ENCODE data around the gene TRIM31.
"Not testable (repeated sequence)": the region's sequence is repeated elsewhere in the genome, so short reads cannot be mapped to it uniquely, and the experiment has no call there.

TRIM31 gene

DNA sequence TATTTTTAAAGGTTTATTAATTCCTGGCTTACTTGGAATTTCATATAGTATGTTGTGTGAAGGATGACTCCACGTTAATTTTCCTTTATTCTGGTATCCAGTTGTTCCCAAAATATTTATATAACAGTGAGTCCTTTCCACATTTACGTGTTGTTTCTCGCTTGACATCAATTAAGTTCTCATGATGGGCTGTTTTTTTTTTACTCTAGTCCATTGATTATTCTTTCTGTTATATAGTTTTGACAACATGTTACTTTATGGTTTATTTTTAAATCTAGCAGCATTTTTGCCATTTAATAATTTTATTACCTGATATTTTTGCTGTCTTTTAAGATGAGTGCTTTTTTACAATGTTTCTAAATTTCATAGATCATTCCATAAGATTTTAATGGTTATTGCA lies 29.8 kb upstream of the TRIM31 start:
- no peaks in the 10 kb centered on the region for H3K36me3 ChIP-seq (ENCODE audit: control insufficient read depth, insufficient read depth, low read length)
- H3K4me3 ChIP-seq (ENCODE audit: low read length), result no peak overlapping the region
- H3K27ac ChIP-seq (ENCODE audit: low read depth, low read length), result no peak overlapping the region
- H3K27me3 ChIP-seq (ENCODE audit: control insufficient read depth, insufficient read depth, low read length), result no peaks in the 10 kb centered on the region
- H3K9ac ChIP-seq (ENCODE audit: low read length), result no peak overlapping the region
- H3K4me1 ChIP-seq (ENCODE audit: control insufficient read depth, insufficient read depth, low read length), result no peaks in the 10 kb centered on the region

DNA sequence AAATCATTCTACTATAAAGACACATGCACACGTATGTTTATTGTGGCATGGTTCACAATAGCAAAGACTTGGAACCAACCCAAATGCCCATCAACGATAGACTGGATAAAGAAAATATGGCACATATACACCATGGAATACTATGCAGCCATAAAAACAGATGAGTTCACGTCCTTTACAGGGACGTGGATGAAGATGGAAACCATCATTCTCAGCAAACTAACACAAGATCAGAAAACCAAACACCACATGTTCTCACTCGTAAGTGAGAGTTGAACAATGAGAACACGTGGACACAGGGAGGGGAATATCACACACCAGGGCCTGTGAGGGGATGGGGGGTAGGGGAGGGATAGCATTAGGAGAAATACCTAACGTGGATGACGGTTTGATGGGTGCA lies 27.4 kb upstream of the TRIM31 start:
- H3K9ac ChIP-seq (ENCODE audit: low read length); H3K27ac ChIP-seq (ENCODE audit: low read depth, low read length); H3K4me1 ChIP-seq (ENCODE audit: control insufficient read depth, insufficient read depth, low read length); H3K36me3 ChIP-seq (ENCODE audit: control insufficient read depth, insufficient read depth, low read length); H3K4me3 ChIP-seq (ENCODE audit: low read length); H3K27me3 ChIP-seq (ENCODE audit: control insufficient read depth, insufficient read depth, low read length): not testable (repeated sequence)

DNA sequence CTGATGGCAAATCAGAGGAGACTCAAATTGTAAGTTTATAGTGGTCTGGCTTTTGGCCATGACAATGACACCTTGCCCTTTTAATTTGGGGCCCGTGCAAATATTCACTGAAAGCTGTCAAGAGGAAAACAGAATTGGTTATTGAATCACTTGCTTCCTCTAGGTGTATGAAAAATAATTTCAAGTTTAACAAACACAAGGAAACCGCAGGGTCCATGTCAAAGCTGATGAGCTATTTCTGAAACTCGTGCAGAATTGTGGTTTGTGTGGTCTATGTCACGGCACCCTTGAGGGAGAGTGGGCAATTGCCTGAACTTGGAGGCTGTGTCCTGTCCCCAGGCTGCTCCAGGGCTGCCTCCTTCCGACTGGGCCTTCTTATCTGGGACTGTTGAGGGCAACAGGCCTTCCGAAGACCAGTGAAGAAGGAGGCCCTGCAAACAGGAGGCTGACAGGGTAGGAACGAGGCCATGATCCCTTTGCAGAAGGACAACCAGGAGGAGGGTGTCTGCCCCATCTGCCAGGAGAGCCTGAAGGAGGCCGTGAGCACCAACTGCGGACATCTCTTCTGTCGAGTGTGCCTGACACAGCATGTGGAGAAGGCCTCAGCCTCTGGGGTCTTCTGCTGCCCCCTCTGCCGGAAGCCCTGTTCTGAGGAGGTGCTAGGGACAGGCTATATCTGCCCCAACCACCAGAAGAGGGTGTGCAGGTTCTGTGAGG lies 23.8 kb upstream of the TRIM31 start:
- peaks cover 10% of the 10 kb centered on the region for H3K27me3 ChIP-seq (ENCODE audit: control insufficient read depth, insufficient read depth, low read length)
- no peak overlapping the region for H3K27ac ChIP-seq (ENCODE audit: low read depth, low read length)
- H3K9ac ChIP-seq (ENCODE audit: low read length), result no peak overlapping the region

DNA sequence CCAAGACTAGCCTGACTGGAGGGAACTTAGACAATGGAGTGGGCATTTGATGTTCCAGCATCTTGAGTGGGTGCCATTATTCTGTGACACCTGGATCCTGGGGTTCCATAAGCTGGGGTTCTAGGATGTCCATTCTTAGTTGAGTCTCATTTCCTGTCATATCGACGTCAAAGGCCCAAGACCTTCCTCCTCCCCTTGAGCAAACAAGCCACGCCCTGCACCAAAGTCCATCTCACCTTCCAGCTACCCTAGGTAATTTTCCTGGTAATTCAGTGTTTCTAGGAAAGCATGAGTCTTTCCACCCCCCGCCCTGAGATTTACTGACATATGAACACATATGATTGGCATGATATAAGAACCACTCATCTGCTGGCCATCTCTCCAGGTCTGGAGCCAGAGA lies 22.9 kb upstream of the TRIM31 start, which contains the start of gene TRIM40:
Gene TRIM40 (plus strand): TSS at position 384 of the 400 bp plus-strand sequence. CDS start 897 bp downstream, outside the sequence.
- H3K9ac ChIP-seq (ENCODE audit: low read length), result no peak within 1 kb of the TSS
- H3K4me3 ChIP-seq (ENCODE audit: low read length), result no peak within 1 kb of the TSS
- H3K4me1 ChIP-seq (ENCODE audit: control insufficient read depth, insufficient read depth, low read length), result no peaks in the 10 kb centered on the region
- no peaks in the 10 kb centered on the region for H3K36me3 ChIP-seq (ENCODE audit: control insufficient read depth, insufficient read depth, low read length)
- H3K27me3 ChIP-seq (ENCODE audit: control insufficient read depth, insufficient read depth, low read length), result peaks cover 10% of the 10 kb centered on the region
- no peak within 1 kb of the TSS for H3K27ac ChIP-seq (ENCODE audit: low read depth, low read length)

More for the DNA sequence above, 23.8 kb upstream of the TRIM31 start:
- no peaks in the 10 kb centered on the region for H3K36me3 ChIP-seq (ENCODE audit: control insufficient read depth, insufficient read depth, low read length)
- no peaks in the 10 kb centered on the region for H3K4me1 ChIP-seq (ENCODE audit: control insufficient read depth, insufficient read depth, low read length)
- no peak overlapping the region for H3K4me3 ChIP-seq (ENCODE audit: low read length)

DNA sequence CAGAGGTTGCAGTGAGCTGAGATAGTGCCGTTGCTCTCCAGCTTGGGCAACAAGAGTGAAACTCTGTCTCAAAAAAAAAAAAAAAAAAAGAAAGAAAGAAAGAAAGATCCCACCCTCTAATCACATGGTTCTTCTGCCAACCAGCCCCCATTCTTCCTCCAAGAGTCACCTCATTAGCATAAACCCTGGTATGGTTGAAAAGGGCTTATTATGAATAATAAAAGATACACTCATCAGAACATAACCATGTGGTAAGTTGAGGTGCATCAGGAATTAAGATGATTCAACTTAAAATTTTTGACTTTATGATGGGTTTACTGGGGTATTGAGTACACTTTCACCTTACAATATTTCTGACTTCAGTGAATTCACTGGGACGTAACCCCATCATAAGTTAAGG lies 22.3 kb upstream of the TRIM31 start:
- Histone ChIP-seq H3K27me3 (ENCODE audit: control insufficient read depth, insufficient read depth, low read length) (peaks cover 10% of the 10 kb centered on the region), H3K4me3 (ENCODE audit: low read length) (no peak overlapping the region), H3K4me1 (ENCODE audit: control insufficient read depth, insufficient read depth, low read length) (no peaks in the 10 kb centered on the region), H3K36me3 (ENCODE audit: control insufficient read depth, insufficient read depth, low read length) (no peaks in the 10 kb centered on the region), H3K27ac (ENCODE audit: low read depth, low read length) (no peak overlapping the region), H3K9ac (ENCODE audit: low read length) (no peak overlapping the region)

DNA sequence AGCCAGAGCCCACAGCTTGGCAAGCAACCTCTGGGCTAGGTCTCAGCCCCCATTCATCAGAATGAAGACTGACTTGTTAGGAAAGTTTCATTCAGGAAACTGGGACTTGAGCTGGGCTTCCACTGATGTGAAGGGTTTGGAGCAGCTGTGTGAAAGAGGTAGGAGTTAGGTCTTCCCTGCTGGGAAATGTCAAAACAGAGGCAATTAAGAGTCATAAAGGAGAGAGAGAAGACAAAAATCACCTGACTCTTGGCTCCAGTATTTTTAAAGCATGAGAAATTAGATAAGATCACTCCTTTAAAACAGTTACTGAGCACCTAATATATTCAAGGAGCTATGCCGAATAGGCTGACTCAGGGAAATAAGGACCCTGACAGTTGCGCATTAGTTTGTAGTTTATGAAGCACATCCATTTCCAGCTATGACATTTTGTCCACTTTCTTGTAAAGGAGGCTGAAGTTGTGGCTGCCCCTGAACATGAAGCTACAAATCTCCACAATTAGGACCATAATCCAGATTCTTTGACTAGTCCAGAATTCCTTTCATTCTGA lies 19.1 kb upstream of the TRIM31 start:
- Histone ChIP-seq H3K9ac (ENCODE audit: low read length) (no peak overlapping the region), H3K27me3 (ENCODE audit: control insufficient read depth, insufficient read depth, low read length) (peaks cover 17% of the 10 kb centered on the region), H3K4me3 (ENCODE audit: low read length) (no peak overlapping the region), H3K27ac (ENCODE audit: low read depth, low read length) (no peak overlapping the region), H3K36me3 (ENCODE audit: control insufficient read depth, insufficient read depth, low read length) (no peaks in the 10 kb centered on the region), H3K4me1 (ENCODE audit: control insufficient read depth, insufficient read depth, low read length) (no peaks in the 10 kb centered on the region)

DNA sequence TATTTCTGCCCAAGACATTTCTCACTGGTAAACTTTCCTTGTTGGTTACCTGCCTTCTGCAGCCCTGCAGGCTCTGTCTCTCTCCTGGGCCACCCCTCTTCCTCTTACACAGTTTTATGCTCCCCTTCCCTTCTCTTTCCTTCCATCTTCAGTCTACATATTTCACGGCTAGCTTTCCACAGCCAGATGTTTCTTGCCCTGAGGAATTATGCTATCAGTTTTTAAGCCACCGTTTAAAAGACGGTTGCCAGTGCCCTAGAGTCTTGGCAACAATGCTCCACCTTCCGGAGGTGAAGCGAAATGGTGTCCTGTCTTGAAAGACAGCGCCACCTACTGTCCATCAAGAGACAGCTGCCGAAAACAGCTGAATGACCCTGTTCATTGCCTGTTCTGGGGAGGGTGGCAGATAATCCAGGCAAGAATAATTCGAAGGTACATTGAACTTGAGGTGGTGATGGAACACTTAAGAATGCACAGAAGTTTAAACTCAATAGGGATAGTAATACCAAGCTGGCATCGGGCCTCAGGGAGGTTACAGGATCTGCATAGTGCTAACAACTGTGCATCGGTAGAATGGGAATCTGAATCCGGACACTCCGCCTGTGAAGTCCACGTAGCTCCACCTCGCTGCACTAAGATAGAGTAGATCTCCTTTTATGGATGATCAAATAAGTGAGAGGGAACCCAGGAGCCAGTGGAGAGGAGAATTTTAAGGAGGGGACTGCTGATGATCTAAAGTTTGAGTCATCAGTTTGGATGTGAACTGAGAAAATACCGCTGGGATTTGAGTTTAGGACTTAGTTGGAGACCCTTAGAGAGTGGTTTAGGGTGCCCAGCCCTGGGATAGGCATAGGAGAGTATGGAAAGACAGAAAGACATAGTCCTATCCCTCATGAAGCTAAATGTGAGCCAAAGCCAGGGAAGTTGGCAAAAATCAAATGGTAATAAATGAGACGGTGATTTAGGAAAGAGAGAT lies 18.3 kb upstream of the TRIM31 start:
- Histone ChIP-seq H3K36me3 (ENCODE audit: control insufficient read depth, insufficient read depth, low read length) (no peaks in the 10 kb centered on the region), H3K4me3 (ENCODE audit: low read length) (no peak overlapping the region), H3K27ac (ENCODE audit: low read depth, low read length) (no peak overlapping the region), H3K9ac (ENCODE audit: low read length) (no peak overlapping the region), H3K27me3 (ENCODE audit: control insufficient read depth, insufficient read depth, low read length) (peaks cover 13% of the 10 kb centered on the region), H3K4me1 (ENCODE audit: control insufficient read depth, insufficient read depth, low read length) (no peaks in the 10 kb centered on the region)

DNA sequence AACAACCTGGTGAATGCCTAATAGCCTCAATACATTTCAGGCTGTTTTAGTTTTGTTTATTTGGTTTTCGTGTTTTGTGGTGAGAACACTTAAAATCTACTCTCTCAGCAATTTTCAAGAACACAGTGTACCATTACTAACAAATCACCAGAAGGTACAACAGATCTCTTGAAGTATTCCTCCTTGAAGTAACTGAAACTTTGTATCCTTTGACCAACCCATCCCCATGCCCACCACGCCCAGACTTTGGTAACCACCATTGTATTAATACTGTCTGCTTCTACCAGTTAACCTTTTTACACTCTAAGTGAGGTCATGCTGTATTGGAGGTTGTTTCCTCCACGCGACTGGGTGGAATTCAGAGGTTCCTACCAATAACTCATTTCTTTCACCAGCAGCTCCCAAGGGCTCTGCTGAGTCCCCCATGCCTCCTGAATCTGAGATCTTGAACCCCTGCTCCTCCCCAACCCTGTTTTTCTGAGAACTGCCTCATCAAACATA lies 17.3 kb upstream of the TRIM31 start:
- Histone ChIP-seq H3K9ac (ENCODE audit: low read length) (no peak overlapping the region), H3K27ac (ENCODE audit: low read depth, low read length) (no peak overlapping the region), H3K36me3 (ENCODE audit: control insufficient read depth, insufficient read depth, low read length) (no peaks in the 10 kb centered on the region), H3K4me1 (ENCODE audit: control insufficient read depth, insufficient read depth, low read length) (no peaks in the 10 kb centered on the region), H3K4me3 (ENCODE audit: low read length) (no peak overlapping the region), H3K27me3 (ENCODE audit: control insufficient read depth, insufficient read depth, low read length) (peaks cover 13% of the 10 kb centered on the region)

DNA sequence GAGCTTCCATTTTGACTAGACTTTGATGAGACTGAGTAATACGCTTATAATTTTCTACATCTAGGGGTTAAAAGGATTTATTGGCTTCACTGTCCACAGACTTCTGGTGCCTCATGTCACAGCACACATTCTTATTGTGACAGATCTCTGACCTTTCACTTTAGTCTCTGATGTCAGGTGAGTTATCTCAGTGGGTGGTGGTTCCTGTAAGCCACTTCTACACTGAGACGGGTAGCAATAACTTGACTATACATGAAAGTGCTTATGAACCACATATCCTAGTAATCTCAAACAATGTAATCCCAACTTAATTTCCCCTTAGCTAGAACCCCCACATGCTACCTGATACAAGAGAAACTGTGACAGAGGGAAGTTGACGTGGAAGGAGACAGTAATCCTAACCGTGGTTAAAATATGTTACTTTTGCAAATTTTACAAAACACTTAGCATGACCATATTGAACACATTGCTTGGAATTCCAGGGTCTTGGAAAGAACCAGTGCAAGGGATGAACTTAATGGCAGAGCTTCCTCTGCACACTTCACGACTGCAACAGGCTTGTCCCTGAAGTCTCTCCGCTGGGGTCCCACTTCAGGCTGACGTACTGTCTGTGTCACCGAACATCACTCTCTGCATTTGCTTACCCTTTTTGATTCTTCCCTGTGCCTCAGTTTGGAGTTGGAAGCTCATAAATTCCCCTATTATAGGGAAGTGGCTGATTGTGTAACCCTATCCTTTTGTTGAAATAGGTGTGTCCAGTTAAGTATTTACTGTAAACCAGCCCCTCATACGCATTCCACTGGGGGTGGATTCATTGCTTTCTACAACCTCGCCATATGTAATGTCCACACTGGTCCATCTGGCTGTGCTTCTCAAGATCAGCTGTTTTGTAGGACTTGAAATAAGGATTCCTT lies 16.6 kb upstream of the TRIM31 start:
- no peak overlapping the region for H3K4me3 ChIP-seq (ENCODE audit: low read length)
- no peaks in the 10 kb centered on the region for H3K4me1 ChIP-seq (ENCODE audit: control insufficient read depth, insufficient read depth, low read length)
- H3K9ac ChIP-seq (ENCODE audit: low read length), result no peak overlapping the region
- H3K36me3 ChIP-seq (ENCODE audit: control insufficient read depth, insufficient read depth, low read length), result no peaks in the 10 kb centered on the region
- no peak overlapping the region for H3K27ac ChIP-seq (ENCODE audit: low read depth, low read length)
- H3K27me3 ChIP-seq (ENCODE audit: control insufficient read depth, insufficient read depth, low read length), result peaks cover 12% of the 10 kb centered on the region

DNA sequence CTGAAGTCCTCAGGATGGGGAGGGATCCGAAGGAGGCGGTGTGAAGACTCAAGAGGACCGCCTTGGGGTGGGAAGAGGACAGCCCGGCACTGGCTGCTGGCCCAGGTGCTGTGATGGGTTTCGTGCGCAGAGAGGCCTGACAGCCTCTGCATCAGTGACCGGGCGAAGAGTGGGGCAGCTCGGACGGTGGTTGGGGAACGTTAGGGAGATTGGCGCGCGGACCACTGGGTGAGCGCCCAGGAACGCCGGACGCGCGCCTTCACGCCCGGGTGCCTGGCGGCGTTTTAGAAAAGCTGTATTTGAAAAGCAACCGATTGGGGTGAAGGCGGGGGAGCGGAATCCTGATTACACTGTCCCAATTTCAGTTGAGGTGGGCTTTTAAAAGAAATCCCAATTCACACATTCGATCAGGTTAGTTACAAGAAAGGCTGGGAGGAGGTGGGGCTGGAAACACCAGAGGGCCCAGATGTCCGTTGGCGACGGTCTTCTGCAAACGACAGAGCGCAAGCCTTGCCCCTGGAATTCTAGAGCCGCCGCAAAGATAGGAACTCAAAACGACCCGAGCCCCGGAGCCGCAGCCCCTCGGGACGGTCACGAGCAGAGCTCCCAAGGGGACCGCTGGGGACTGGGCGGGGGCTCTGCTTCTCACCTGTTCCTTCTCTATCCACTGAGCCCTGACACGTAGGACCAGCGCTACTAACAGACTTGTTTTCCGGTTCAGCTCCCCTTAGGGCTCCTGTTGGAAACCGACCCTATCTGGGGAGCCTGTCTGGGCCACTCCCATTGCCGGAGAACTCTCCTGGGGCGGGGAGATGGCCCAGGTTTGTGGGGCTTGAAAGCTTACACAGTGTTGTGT lies 14.6 kb upstream of the TRIM31 start:
- no peak overlapping the region for H3K9ac ChIP-seq (ENCODE audit: low read length)
- no peak overlapping the region for H3K27ac ChIP-seq (ENCODE audit: low read depth, low read length)
- peaks cover 11% of the 10 kb centered on the region for H3K27me3 ChIP-seq (ENCODE audit: control insufficient read depth, insufficient read depth, low read length)
- H3K36me3 ChIP-seq (ENCODE audit: control insufficient read depth, insufficient read depth, low read length), result no peaks in the 10 kb centered on the region
- H3K4me1 ChIP-seq (ENCODE audit: control insufficient read depth, insufficient read depth, low read length), result no peaks in the 10 kb centered on the region
- H3K4me3 ChIP-seq (ENCODE audit: low read length), result no peak overlapping the region

DNA sequence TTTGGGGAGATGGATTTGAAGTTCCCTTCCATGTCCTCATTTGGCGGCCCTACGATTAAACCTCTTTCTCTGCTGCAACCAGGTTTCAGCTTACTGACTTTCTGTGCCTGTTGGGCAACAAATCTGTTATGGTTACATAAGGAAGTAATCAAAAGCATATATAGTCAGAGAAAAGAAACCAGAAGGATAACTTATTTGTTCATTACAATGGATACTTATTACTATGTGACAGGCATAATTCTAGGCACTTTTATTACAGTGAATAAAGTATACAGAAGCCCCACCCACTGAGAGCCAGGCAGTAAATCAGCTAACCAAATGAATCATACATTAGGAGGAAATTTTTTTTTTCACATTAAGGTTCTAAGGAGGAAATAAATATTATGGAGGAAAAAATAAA lies 9.6 kb upstream of the TRIM31 start:
- Histone ChIP-seq H3K27me3 (ENCODE audit: control insufficient read depth, insufficient read depth, low read length) (peaks cover 2% of the 10 kb centered on the region), H3K27ac (ENCODE audit: low read depth, low read length) (no peak overlapping the region)

More for the DNA sequence above, 9.6 kb upstream of the TRIM31 start:
- Histone ChIP-seq H3K4me1 (ENCODE audit: control insufficient read depth, insufficient read depth, low read length) (no peaks in the 10 kb centered on the region), H3K9ac (ENCODE audit: low read length) (no peak overlapping the region), H3K36me3 (ENCODE audit: control insufficient read depth, insufficient read depth, low read length) (no peaks in the 10 kb centered on the region), H3K4me3 (ENCODE audit: low read length) (no peak overlapping the region)

All from rectal smooth muscle tissue (tissue), 1 donor.